GM12878 (cell line): ENCODE results near the gene MEIOSIN. TPM values are rescaled to one million over a fixed set of nuclear protein-coding genes. Genes with fewer than 3 reads are reported as not detected.

ENCODE experiments used
- EZH2 ChIP-seq: IDR thresholded peaks from 2 replicates; pipeline ENCODE4 v1.6.1; 2012; ENCODE audit warnings: low read depth, mild to moderate bottlenecking, control low read depth, inconsistent platforms, low read length, borderline replicate concordance; ENCODE audit not compliant: control insufficient read depth
- MYC ChIP-seq: IDR thresholded peaks from 2 replicates; pipeline ENCODE4 v1.6.1; 2011; ENCODE audit warnings: mild to moderate bottlenecking, low read length, moderate library complexity, inconsistent platforms; ENCODE audit not compliant: insufficient read depth, insufficient replicate concordance, insufficient read length, severe bottlenecking
- NR2C2 ChIP-seq: IDR thresholded peaks from 2 replicates; pipeline ENCODE4 v1.6.1; 2011; ENCODE audit warnings: borderline replicate concordance, low read depth; ENCODE audit not compliant: control insufficient read depth, insufficient read length
- polyA plus RNA-seq, 11 experiments: library from polyadenylated mRNA; depleted of rRNA in 4 of 11; unstranded in 6 of 11; stranded (reverse) in 5 of 11; fragments of >200 nt; fragmentation: Nextera tagmentation in 4 of 11; fragmentation: Illumina TruSeq in 1 of 11; extraction: Ambion mirVana in 4 of 11; extraction: Trizol in 1 of 11; gene quantifications; 1 replicate in 1 of 11; 2 replicates in 10 of 11; pipeline versions ENCODE4 v1.2.1 to v1.2.3, GENCODE V29; 2011 to 2016; ENCODE audit warnings: inconsistent platforms in 2 of 11, missing spikeins in 2 of 11, low read depth in 1 of 11
- total RNA-seq, 4 experiments: library from RNA; depleted of rRNA in 3 of 4; stranded (reverse); fragments of >200 nt in 3 of 4; fragmentation: Illumina TruSeq in 1 of 4; extraction: Trizol in 1 of 4; gene quantifications; 2 replicates each; pipeline versions ENCODE4 v1.2.1 to v1.2.3, GENCODE V29; 2013 to 2021
- TF ChIP-seq, protein P1 (sequence below): IDR thresholded peaks from 2 replicates; pipeline ENCODE4 v1.6.1; 2012; ENCODE audit warnings: mild to moderate bottlenecking, low read depth, low read length
- TF ChIP-seq, protein P2 (sequence below): IDR thresholded peaks from 2 replicates; pipeline ENCODE4 v1.6.1; 2012; ENCODE audit warnings: improper control_type of control experiment, low read depth, low read length; ENCODE audit not compliant: insufficient replicate concordance

Gene MEIOSIN
- total and polyA plus RNA-seq, 10 of the 15 experiments (the other 5 are each of a cell fraction or from before 2014, with no cell fraction given), result 0.05 to 0.66 (median 0.14) TPM; not detected in 4

DNA sequence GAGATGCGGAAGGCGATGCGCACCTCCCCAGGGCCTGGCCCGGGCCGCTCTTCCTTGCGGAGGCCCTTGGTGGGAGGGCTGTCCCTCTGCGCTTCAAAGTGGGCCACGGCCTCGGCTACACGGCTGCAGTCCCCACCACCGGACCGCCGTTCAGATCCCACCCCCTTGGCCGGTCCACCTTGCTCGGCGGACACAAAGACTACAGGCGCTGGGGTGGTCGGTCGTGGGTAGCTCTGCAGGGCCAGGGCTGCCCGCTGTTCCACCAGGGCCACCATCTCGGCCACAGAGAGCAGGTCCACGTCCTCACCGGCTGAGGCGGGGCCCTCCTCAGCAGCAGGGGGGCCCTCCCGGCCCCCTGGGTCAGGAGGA, 20.6 kb upstream of the MEIOSIN start (continued):
- TF ChIP-seq, protein P1, sequence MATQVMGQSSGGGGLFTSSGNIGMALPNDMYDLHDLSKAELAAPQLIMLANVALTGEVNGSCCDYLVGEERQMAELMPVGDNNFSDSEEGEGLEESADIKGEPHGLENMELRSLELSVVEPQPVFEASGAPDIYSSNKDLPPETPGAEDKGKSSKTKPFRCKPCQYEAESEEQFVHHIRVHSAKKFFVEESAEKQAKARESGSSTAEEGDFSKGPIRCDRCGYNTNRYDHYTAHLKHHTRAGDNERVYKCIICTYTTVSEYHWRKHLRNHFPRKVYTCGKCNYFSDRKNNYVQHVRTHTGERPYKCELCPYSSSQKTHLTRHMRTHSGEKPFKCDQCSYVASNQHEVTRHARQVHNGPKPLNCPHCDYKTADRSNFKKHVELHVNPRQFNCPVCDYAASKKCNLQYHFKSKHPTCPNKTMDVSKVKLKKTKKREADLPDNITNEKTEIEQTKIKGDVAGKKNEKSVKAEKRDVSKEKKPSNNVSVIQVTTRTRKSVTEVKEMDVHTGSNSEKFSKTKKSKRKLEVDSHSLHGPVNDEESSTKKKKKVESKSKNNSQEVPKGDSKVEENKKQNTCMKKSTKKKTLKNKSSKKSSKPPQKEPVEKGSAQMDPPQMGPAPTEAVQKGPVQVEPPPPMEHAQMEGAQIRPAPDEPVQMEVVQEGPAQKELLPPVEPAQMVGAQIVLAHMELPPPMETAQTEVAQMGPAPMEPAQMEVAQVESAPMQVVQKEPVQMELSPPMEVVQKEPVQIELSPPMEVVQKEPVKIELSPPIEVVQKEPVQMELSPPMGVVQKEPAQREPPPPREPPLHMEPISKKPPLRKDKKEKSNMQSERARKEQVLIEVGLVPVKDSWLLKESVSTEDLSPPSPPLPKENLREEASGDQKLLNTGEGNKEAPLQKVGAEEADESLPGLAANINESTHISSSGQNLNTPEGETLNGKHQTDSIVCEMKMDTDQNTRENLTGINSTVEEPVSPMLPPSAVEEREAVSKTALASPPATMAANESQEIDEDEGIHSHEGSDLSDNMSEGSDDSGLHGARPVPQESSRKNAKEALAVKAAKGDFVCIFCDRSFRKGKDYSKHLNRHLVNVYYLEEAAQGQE, result no peak
- no peak for TF ChIP-seq NR2C2
- TF ChIP-seq, protein P2, sequence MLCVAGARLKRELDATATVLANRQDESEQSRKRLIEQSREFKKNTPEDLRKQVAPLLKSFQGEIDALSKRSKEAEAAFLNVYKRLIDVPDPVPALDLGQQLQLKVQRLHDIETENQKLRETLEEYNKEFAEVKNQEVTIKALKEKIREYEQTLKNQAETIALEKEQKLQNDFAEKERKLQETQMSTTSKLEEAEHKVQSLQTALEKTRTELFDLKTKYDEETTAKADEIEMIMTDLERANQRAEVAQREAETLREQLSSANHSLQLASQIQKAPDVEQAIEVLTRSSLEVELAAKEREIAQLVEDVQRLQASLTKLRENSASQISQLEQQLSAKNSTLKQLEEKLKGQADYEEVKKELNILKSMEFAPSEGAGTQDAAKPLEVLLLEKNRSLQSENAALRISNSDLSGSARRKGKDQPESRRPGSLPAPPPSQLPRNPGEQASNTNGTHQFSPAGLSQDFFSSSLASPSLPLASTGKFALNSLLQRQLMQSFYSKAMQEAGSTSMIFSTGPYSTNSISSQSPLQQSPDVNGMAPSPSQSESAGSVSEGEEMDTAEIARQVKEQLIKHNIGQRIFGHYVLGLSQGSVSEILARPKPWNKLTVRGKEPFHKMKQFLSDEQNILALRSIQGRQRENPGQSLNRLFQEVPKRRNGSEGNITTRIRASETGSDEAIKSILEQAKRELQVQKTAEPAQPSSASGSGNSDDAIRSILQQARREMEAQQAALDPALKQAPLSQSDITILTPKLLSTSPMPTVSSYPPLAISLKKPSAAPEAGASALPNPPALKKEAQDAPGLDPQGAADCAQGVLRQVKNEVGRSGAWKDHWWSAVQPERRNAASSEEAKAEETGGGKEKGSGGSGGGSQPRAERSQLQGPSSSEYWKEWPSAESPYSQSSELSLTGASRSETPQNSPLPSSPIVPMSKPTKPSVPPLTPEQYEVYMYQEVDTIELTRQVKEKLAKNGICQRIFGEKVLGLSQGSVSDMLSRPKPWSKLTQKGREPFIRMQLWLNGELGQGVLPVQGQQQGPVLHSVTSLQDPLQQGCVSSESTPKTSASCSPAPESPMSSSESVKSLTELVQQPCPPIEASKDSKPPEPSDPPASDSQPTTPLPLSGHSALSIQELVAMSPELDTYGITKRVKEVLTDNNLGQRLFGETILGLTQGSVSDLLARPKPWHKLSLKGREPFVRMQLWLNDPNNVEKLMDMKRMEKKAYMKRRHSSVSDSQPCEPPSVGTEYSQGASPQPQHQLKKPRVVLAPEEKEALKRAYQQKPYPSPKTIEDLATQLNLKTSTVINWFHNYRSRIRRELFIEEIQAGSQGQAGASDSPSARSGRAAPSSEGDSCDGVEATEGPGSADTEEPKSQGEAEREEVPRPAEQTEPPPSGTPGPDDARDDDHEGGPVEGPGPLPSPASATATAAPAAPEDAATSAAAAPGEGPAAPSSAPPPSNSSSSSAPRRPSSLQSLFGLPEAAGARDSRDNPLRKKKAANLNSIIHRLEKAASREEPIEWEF, result no peak
- TF ChIP-seq EZH2, result no peak
- TF ChIP-seq MYC, result no peak
